Nephron progenitor cell (in vitro differentiated cells): ENCODE results near the gene TMCC2.

Source experiments
- DNase-seq: peaks from one replicate; pipeline ENCODE4 v3.0.0; 2021
- H3K27ac Mint-ChIP-seq: 2 replicates; pipeline ENCODE4 v1.8.0; 2021; ENCODE audit warnings: mild to moderate bottlenecking, moderate library complexity, mixed read lengths
- H3K27me3 Mint-ChIP-seq: 2 replicates; pipeline ENCODE4 v1.8.0; 2021; ENCODE audit warnings: mild to moderate bottlenecking, low read depth, mixed read lengths; ENCODE audit not compliant: poor library complexity
- H3K36me3 Mint-ChIP-seq: 2 replicates; pipeline ENCODE4 v1.8.0; 2021; ENCODE audit warnings: low read depth, mixed read lengths
- H3K4me1 Mint-ChIP-seq: 2 replicates; pipeline ENCODE4 v1.8.0; 2021; ENCODE audit warnings: mixed read lengths
- H3K4me3 Mint-ChIP-seq: 2 replicates; pipeline ENCODE4 v1.8.0; 2021; ENCODE audit warnings: mild to moderate bottlenecking, moderate library complexity, mixed read lengths
- H3K9me3 Mint-ChIP-seq: 2 replicates; pipeline ENCODE4 v1.8.0; 2021; ENCODE audit warnings: mild to moderate bottlenecking, moderate library complexity, mixed read lengths
- TF ChIP-seq, protein P1 (sequence below): fragments of 200-600 bp; sonication (generic); IDR thresholded peaks from 2 replicates; pipeline ENCODE4 v1.5.0; 2021; ENCODE audit warnings: antibody characterized with exemption

TMCC2 gene

GRCh38 chr1:205192287-205192686 is 35.5 kb upstream of the TMCC2 start:
- peaks cover 6% of the 10 kb centered on the region for H3K36me3 Mint-ChIP-seq
- no peaks in the 10 kb centered on the region for H3K9me3 Mint-ChIP-seq
- H3K27me3 Mint-ChIP-seq, result peaks cover 7% of the 10 kb centered on the region

GRCh38 chr1:205199090-205199930 is 28.4 kb upstream of the TMCC2 start:
- peaks cover 54% of the 10 kb centered on the region for H3K4me1 Mint-ChIP-seq
- no peak overlapping the region for H3K4me3 Mint-ChIP-seq
- peaks cover 3% of the 10 kb centered on the region for H3K27me3 Mint-ChIP-seq
- H3K9me3 Mint-ChIP-seq, result no peaks in the 10 kb centered on the region
- no peaks in the 10 kb centered on the region for H3K36me3 Mint-ChIP-seq
- DNase-seq, result no peak
- H3K27ac Mint-ChIP-seq, result peak overlapping the region; percentile 72
- TF ChIP-seq, protein P1, sequence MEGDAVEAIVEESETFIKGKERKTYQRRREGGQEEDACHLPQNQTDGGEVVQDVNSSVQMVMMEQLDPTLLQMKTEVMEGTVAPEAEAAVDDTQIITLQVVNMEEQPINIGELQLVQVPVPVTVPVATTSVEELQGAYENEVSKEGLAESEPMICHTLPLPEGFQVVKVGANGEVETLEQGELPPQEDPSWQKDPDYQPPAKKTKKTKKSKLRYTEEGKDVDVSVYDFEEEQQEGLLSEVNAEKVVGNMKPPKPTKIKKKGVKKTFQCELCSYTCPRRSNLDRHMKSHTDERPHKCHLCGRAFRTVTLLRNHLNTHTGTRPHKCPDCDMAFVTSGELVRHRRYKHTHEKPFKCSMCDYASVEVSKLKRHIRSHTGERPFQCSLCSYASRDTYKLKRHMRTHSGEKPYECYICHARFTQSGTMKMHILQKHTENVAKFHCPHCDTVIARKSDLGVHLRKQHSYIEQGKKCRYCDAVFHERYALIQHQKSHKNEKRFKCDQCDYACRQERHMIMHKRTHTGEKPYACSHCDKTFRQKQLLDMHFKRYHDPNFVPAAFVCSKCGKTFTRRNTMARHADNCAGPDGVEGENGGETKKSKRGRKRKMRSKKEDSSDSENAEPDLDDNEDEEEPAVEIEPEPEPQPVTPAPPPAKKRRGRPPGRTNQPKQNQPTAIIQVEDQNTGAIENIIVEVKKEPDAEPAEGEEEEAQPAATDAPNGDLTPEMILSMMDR, result no peak

More at GRCh38 chr1:205192287-205192686, 35.5 kb upstream of the TMCC2 start:
- TF ChIP-seq, protein P1, result no peak
- H3K4me1 Mint-ChIP-seq, result peaks cover 64% of the 10 kb centered on the region
- no peak overlapping the region for H3K27ac Mint-ChIP-seq
- H3K4me3 Mint-ChIP-seq, result no peak overlapping the region
- no peak for DNase-seq

DNA sequence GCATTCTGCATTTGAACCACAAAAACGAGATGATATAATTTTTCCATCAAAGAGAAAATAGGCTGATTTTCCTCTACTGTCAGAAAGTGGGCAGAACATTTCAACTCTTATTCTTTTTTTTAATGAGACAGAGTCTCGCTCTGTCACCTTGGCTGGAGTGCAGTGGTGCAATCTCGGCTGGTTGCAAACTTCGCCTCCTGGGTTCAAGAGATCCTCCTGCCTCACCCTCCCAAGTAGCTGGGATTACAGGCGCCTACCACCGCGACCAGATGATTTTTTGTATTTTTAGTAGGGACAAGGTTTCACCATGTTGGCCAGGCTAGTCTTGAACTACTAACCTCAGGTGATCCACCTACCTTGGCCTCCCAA is 27.8 kb upstream of the TMCC2 start:
- no peaks in the 10 kb centered on the region for H3K9me3 Mint-ChIP-seq
- no peaks in the 10 kb centered on the region for H3K36me3 Mint-ChIP-seq
- H3K4me3 Mint-ChIP-seq, result no peak overlapping the region
- H3K4me1 Mint-ChIP-seq, result peaks cover 60% of the 10 kb centered on the region
- DNase-seq, result no peak
- TF ChIP-seq, protein P1, result no peak
- peak overlapping the region; percentile 72 for H3K27ac Mint-ChIP-seq
- H3K27me3 Mint-ChIP-seq, result peaks cover 3% of the 10 kb centered on the region

DNA sequence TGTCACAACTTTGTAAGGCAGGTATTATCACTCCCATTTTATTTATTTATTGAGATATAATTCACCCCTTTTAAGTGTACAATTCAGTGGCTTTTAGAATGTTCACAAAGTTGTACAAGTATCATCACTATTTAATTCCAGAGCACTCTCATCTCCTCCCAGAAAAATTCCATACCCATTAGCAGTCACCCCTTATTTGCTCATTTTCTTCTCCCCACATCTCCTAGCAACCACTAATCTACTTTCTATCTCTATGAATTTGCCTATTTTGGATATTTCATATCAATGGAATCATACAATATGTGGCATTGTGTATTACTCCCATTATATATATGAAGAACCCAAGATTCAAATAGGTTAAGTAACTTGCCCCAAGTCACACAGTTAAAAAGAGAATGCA is 23.2 kb upstream of the TMCC2 start:
- no peak for DNase-seq
- peaks cover 40% of the 10 kb centered on the region for H3K4me1 Mint-ChIP-seq
- peak overlapping the region; percentile 90 for H3K27ac Mint-ChIP-seq
- TF ChIP-seq, protein P1, result no peak
- no peaks in the 10 kb centered on the region for H3K36me3 Mint-ChIP-seq
- H3K27me3 Mint-ChIP-seq, result peaks cover 3% of the 10 kb centered on the region
- H3K9me3 Mint-ChIP-seq, result no peaks in the 10 kb centered on the region
- no peak overlapping the region for H3K4me3 Mint-ChIP-seq

DNA sequence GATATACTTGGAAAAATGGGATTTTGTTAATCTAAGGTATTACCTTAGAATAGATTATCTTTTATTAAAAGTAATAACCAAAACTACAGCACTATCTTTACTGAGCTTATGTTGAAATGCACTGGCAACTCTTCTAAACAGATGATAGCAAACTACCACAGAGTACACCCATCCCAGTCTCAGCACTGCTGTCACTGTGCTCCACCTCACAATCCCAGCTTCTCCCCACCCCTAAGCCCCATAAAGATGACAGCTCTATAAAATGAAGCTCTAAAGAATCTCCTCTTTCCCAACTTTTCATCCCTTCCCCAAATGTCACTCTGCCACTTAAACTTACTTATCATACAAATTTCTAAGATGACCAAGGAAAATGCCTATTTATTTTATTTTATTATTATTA is 22.7 kb upstream of the TMCC2 start:
- peaks cover 3% of the 10 kb centered on the region for H3K27me3 Mint-ChIP-seq
- peak overlapping the region; percentile 50 for H3K27ac Mint-ChIP-seq
- H3K9me3 Mint-ChIP-seq, result no peaks in the 10 kb centered on the region
- DNase-seq, result no peak
- peaks cover 40% of the 10 kb centered on the region for H3K4me1 Mint-ChIP-seq
- TF ChIP-seq, protein P1, result no peak
- H3K36me3 Mint-ChIP-seq, result no peaks in the 10 kb centered on the region
- H3K4me3 Mint-ChIP-seq, result no peak overlapping the region

GRCh38 chr1:205208811-205209210 is 18.9 kb upstream of the TMCC2 start:
- TF ChIP-seq, protein P1, result no peak
- Mint-ChIP-seq H3K4me3 (peak overlapping the region; percentile 44), H3K27ac (no peak overlapping the region), H3K9me3 (no peaks in the 10 kb centered on the region), H3K36me3 (no peaks in the 10 kb centered on the region), H3K27me3 (peaks cover 8% of the 10 kb centered on the region), H3K4me1 (peaks cover 43% of the 10 kb centered on the region)
- DNase-seq, result no peak
